Measurements from ENCODE around the gene CNGA4. TPM values are rescaled to one million over a fixed set of nuclear protein-coding genes. Genes with fewer than 3 reads are reported as not detected.

CNGA4 gene
- total and polyA plus RNA-seq, 2 of the 4 experiments (the other 2 are of a cell fraction): under 0.01 to 0.12 TPM

GRCh38 chr11:6251120-6251733 lies 12.3 kb downstream of the CNGA4 start:
- CTCF ChIA-PET: interaction anchor here (0.5 to 4.0 kb wide), 16 partner anchors 9 to 111 kb away, joined by 3 to 49 read pairs (median 4); partner anchors contain the start of genes CCKBR and FHIP1B
- no peaks in the 10 kb centered on the region for H4K20me1 ChIP-seq (ENCODE audit: insufficient read depth, low read length)
- no peaks in the 10 kb centered on the region for H3K79me1 ChIP-seq (ENCODE audit: low read depth in 1 of 2, low read length in 2 of 2)
- H3K9me3 ChIP-seq (ENCODE audit: control insufficient read depth, insufficient read depth, low read length): no peaks in the 10 kb centered on the region
- BruUV-seq (replicated peaks): no TSS peak
- no peak overlapping the region for H4K5ac ChIP-seq (ENCODE audit: low read depth, low read length)
- H4K8ac ChIP-seq (ENCODE audit: low read depth in 2 of 2, low read length in 2 of 2): no peak overlapping the region
- no peak overlapping the region for H2BK120ac ChIP-seq (ENCODE audit: low read depth, low read length)
- peaks cover 9% of the 10 kb centered on the region for H3K27me3 ChIP-seq (ENCODE audit: control insufficient read depth, insufficient read depth, low read length)
- no peak overlapping the region for H3K9ac ChIP-seq (ENCODE audit: low read depth, low read length)
- ATAC-seq (ENCODE audit: low read depth) (peak; percentile 89), DNase-seq (peak; percentile 75)
- dilution Hi-C loops (cut with HindIII; ENCODE audit: low sequenced_read_pairs, unreplicated experiment) (no loop called here), intact Hi-C loops (cut with micrococcal nuclease) (loop anchor here (1.0 kb wide), 3 partner anchors 64 to 102 kb away; no protein-coding TSS in a partner anchor), in situ Hi-C loops (cut with MboI; ENCODE audit: low sequenced_read_pairs) (loop anchor here (5.0 kb wide), 1 partner anchor 66 kb away; no protein-coding TSS in a partner anchor)
- POLR2A ChIA-PET (ENCODE audit: unreplicated experiment): interaction anchor here (0.6 kb wide), 1 partner anchor 20 kb away, joined by 3 read pairs; no protein-coding TSS in a partner anchor
- no peaks in the 10 kb centered on the region for H3K9me1 ChIP-seq (ENCODE audit: insufficient read depth, low read length)
- peak overlapping the region; percentile 12; the same call in 1 of the 2 replicates for H2AK5ac ChIP-seq (ENCODE audit: low read depth, low read length)
- H2BK20ac ChIP-seq (ENCODE audit: low read depth, low read length): no peak overlapping the region
- H3K4me3 ChIP-seq (ENCODE audit: insufficient read depth, low read depth, low read length): no peak overlapping the region
- H3K4me2 ChIP-seq (ENCODE audit: low read depth, low read length): no peak overlapping the region
- H2AK9ac ChIP-seq (replicated peaks; ENCODE audit: low read depth, low read length, poor library complexity): peak overlapping the region; percentile 21
- peaks cover 11% of the 10 kb centered on the region for H3K4me1 ChIP-seq (ENCODE audit: control insufficient read depth, insufficient read depth, low read length)
- H3K14ac ChIP-seq (replicated peaks; ENCODE audit: low read depth, low read length): no peak overlapping the region
- H3K18ac ChIP-seq (ENCODE audit: low read depth, low read length): no peak overlapping the region
- TF ChIP-seq ELK1 (IDR thresholded peaks at IDR 0.05; ENCODE audit: borderline replicate concordance, low read depth, low read length) (no peak), FOS (IDR thresholded peaks at IDR 0.05; ENCODE audit: low read depth, low read length) (no peak), RAD21 (IDR thresholded peaks at IDR 0.05; ENCODE audit: low read length) (peak; percentile 74), SMC3 (IDR thresholded peaks at IDR 0.05; ENCODE audit: low read depth, low read length) (peak; percentile 84), CTCF (conservative IDR thresholded peaks at IDR 0.05; ENCODE audit: low read depth, low read length) (peak; percentile 91), USF2 (IDR thresholded peaks at IDR 0.05; ENCODE audit: low read depth, low read length) (no peak), POLR2A (IDR thresholded peaks at IDR 0.05; ENCODE audit: low read depth, low read length) (no peak), RFX5 (IDR thresholded peaks at IDR 0.05; ENCODE audit: low read depth, low read length) (no peak), MXI1 (IDR thresholded peaks at IDR 0.05; ENCODE audit: borderline replicate concordance, low read depth, low read length) (no peak), RCOR1 (IDR thresholded peaks at IDR 0.05; ENCODE audit: insufficient replicate concordance, low read length) (no peak), MAZ (IDR thresholded peaks at IDR 0.05; ENCODE audit: borderline replicate concordance, low read depth, low read length) (no peak), NFE2L2 (IDR thresholded peaks at IDR 0.05; ENCODE audit: low read depth, low read length) (no peak), MAFK (IDR thresholded peaks at IDR 0.05; ENCODE audit: low read depth, low read length) (no peak)
- no peak overlapping the region for H2BK5ac ChIP-seq (ENCODE audit: low read depth, low read length, poor library complexity, severe bottlenecking)
- 0% methylated on average over 1 of the region's 6 CpGs; no CpG with 5 or more reads in 1 of the 2 experiments for WGBS, 2 experiments (ENCODE audit: extremely low coverage in 2 of 2, insufficient read length in 1 of 2)
- H4K91ac ChIP-seq (ENCODE audit: insufficient read depth, low read depth, low read length): no peak overlapping the region
- no peak overlapping the region for H3K4ac ChIP-seq (ENCODE audit: low read depth, low read length)
- H3K27ac ChIP-seq (ENCODE audit: insufficient read depth, low read length): no peak overlapping the region
- H3K23ac ChIP-seq (ENCODE audit: low read depth, low read length): no peak overlapping the region
- H2AFZ ChIP-seq (replicated peaks; ENCODE audit: low read length, poor library complexity): no peak overlapping the region
- no peak overlapping the region for H3K56ac ChIP-seq (ENCODE audit: extremely low read depth, insufficient read depth, low read length)
- H3K36me3 ChIP-seq (ENCODE audit: control insufficient read depth, insufficient read depth, low read length): no peaks in the 10 kb centered on the region
- H2BK15ac ChIP-seq (ENCODE audit: low read depth, low read length): no peak overlapping the region
